ENCODE measurements around the gene PITPNM3. TPM values are rescaled to one million over a fixed set of nuclear protein-coding genes. Genes with fewer than 3 reads are reported as not detected.

Gene PITPNM3
- total and polyA plus RNA-seq, 2 donors (not counting 1 experiment from before 2014, with no cell fraction given), result 0.99 to 1.1 TPM

DNA sequence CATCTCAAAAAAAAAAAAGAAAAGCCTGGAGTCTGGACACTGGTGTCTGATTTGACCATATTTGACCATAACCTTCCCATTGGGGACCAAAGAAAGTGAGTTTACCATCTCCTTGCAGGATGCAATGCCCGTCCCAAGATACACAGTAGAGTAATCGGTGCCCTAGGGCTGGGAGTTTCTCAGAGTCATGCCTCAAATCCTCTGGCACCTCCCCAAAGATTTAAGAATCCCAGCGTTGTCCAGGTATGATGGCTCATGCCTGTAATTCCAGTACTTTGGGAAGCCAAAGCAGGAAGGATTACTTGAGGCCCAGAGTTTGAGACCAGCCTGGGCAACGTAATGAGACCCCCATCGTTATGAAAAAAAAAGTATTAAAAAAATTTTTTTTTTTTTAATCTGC is 5.0 kb downstream of the PITPNM3 start:
- H3K4me1 ChIP-seq (ENCODE audit: control insufficient read depth, extremely low read depth, insufficient read depth, low read length), result no peaks in the 10 kb centered on the region
- H3K9me3 ChIP-seq (ENCODE audit: control insufficient read depth, insufficient read depth, low read depth, low read length), result no peaks in the 10 kb centered on the region
- no peak overlapping the region for H3K4me2 ChIP-seq (ENCODE audit: extremely low read depth, insufficient read depth, low read length)
- TF ChIP-seq EZH2 (IDR thresholded peaks at IDR 0.05; ENCODE audit: low read length, missing control alignments), result no peak
- TF ChIP-seq, protein P1, sequence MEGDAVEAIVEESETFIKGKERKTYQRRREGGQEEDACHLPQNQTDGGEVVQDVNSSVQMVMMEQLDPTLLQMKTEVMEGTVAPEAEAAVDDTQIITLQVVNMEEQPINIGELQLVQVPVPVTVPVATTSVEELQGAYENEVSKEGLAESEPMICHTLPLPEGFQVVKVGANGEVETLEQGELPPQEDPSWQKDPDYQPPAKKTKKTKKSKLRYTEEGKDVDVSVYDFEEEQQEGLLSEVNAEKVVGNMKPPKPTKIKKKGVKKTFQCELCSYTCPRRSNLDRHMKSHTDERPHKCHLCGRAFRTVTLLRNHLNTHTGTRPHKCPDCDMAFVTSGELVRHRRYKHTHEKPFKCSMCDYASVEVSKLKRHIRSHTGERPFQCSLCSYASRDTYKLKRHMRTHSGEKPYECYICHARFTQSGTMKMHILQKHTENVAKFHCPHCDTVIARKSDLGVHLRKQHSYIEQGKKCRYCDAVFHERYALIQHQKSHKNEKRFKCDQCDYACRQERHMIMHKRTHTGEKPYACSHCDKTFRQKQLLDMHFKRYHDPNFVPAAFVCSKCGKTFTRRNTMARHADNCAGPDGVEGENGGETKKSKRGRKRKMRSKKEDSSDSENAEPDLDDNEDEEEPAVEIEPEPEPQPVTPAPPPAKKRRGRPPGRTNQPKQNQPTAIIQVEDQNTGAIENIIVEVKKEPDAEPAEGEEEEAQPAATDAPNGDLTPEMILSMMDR (conservative IDR thresholded peaks at IDR 0.05 in 1 of 2, IDR thresholded peaks at IDR 0.05 in 1 of 2; ENCODE audit: low read depth in 1 of 2, low read length in 2 of 2), result no peak
- H2AFZ ChIP-seq (ENCODE audit: low read length), result no peak overlapping the region
- H3K79me2 ChIP-seq (ENCODE audit: control insufficient read depth, insufficient read depth, low read length), result no peaks in the 10 kb centered on the region
- peaks cover 28% of the 10 kb centered on the region for H3K27me3 ChIP-seq (ENCODE audit: control insufficient read depth, insufficient read depth, low read length)
- DNase-seq (ENCODE audit: low read depth in 2 of 2), result no peak
- H3K4me3 ChIP-seq (replicated peaks in 1 of 4; ENCODE audit: control extremely low read depth in 1 of 4, insufficient read depth in 1 of 4, low read depth in 3 of 4, low read length in 4 of 4), result no peak overlapping the region
- no peak overlapping the region for H3K9ac ChIP-seq (ENCODE audit: insufficient read depth, low read length)
- no peaks in the 10 kb centered on the region for H3K36me3 ChIP-seq (ENCODE audit: control insufficient read depth, insufficient read depth, low read length)
- no peak overlapping the region for H3K27ac ChIP-seq (ENCODE audit: insufficient read depth, low read length)
- no peaks in the 10 kb centered on the region for H4K20me1 ChIP-seq (ENCODE audit: control insufficient read depth, extremely low read depth, insufficient read depth, low read length)

DNA sequence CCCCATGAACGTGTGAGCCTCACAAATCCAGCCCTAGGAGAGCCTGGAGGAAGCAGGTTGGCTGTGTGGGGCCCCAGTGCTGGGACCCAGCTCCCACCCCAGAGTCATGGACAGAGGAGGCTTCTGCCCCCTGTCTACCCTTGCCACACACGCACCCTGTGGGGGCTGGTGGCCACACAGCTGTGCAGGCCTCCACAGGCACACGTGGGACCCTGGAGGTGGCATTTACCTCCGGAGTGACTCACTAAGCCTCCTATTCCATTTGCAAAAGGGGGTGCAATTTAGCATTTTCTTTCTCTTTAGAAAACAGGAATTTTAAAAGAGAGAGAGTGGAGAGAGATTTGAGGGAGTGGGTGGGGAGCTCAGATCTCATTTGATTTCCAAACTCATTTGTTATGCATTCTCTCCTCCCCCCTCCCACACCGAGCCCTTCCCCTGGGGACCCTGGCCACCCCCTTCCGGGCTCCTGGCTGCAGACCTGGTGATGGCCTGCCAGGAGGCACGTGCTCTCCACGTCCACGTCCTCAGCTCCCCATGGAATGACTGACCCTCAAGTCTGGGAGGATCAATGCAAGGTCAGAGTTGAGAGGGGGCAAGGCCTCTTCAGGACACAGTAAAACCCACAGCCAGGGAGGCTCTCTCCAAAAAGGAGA is 6.8 kb downstream of the PITPNM3 start:
- Histone ChIP-seq H3K27ac (ENCODE audit: insufficient read depth, low read length) (no peak overlapping the region), H3K4me2 (ENCODE audit: extremely low read depth, insufficient read depth, low read length) (no peak overlapping the region), H3K36me3 (ENCODE audit: control insufficient read depth, insufficient read depth, low read length) (no peaks in the 10 kb centered on the region), H3K9ac (ENCODE audit: insufficient read depth, low read length) (no peak overlapping the region), H3K9me3 (ENCODE audit: control insufficient read depth, insufficient read depth, low read depth, low read length) (no peaks in the 10 kb centered on the region), H3K79me2 (ENCODE audit: control insufficient read depth, insufficient read depth, low read length) (no peaks in the 10 kb centered on the region), H2AFZ (ENCODE audit: low read length) (no peak overlapping the region), H3K27me3 (ENCODE audit: control insufficient read depth, insufficient read depth, low read length) (peaks cover 15% of the 10 kb centered on the region), H3K4me1 (ENCODE audit: control insufficient read depth, extremely low read depth, insufficient read depth, low read length) (no peaks in the 10 kb centered on the region), H3K4me3 (replicated peaks in 1 of 4; ENCODE audit: control extremely low read depth in 1 of 4, insufficient read depth in 1 of 4, low read depth in 3 of 4, low read length in 4 of 4) (no peak overlapping the region), H4K20me1 (ENCODE audit: control insufficient read depth, extremely low read depth, insufficient read depth, low read length) (no peaks in the 10 kb centered on the region)
- DNase-seq (ENCODE audit: low read depth in 2 of 2), result no peak
- TF ChIP-seq, protein P1 (conservative IDR thresholded peaks at IDR 0.05 in 1 of 2, IDR thresholded peaks at IDR 0.05 in 1 of 2; ENCODE audit: low read depth in 1 of 2, low read length in 2 of 2), result no peak
- no peak for TF ChIP-seq EZH2 (IDR thresholded peaks at IDR 0.05; ENCODE audit: low read length, missing control alignments)

DNA sequence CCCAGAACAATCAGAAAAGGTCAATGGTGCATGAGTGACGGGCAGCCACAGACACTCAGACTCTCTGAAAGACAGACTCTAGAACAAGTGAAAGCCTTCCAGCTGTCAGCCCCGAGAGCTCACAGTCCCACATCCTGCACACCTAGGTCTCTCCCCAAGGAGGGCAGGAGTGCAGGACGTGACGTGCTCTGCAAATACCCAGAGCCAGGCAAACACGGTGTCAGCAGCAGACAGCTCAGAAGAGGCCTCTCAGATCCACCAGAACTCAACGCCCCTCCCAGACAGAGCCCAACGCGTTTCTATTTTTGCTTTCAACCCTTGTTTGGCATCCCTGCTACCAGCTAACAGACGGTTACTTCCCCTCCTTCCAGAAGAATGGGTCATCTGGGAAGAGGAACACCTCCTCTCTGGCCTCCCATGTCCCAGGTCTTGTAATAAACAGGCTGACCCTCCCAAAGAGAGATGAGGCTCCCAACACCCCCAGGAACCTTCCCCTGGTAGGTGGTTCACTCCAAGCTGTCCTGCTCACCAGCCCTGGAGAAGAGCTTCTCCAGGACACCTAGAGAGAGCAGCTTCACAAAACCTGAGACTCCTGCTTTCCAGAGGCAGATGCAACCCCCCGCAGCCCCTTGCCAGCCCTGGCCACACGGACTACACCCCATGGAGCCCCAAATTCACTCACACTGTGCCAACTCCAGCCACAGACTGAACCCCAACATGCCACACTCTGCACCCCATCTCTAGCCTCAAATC is 7.6 kb downstream of the PITPNM3 start:
- Histone ChIP-seq H3K27ac (ENCODE audit: insufficient read depth, low read length) (no peak overlapping the region), H4K20me1 (ENCODE audit: control insufficient read depth, extremely low read depth, insufficient read depth, low read length) (no peaks in the 10 kb centered on the region), H3K9ac (ENCODE audit: insufficient read depth, low read length) (no peak overlapping the region), H3K9me3 (ENCODE audit: control insufficient read depth, insufficient read depth, low read depth, low read length) (no peaks in the 10 kb centered on the region), H3K4me3 (replicated peaks in 1 of 4; ENCODE audit: control extremely low read depth in 1 of 4, insufficient read depth in 1 of 4, low read depth in 3 of 4, low read length in 4 of 4) (no peak overlapping the region), H3K79me2 (ENCODE audit: control insufficient read depth, insufficient read depth, low read length) (no peaks in the 10 kb centered on the region), H3K4me2 (ENCODE audit: extremely low read depth, insufficient read depth, low read length) (no peak overlapping the region), H3K27me3 (ENCODE audit: control insufficient read depth, insufficient read depth, low read length) (peaks cover 7% of the 10 kb centered on the region), H3K36me3 (ENCODE audit: control insufficient read depth, insufficient read depth, low read length) (no peaks in the 10 kb centered on the region), H2AFZ (ENCODE audit: low read length) (no peak overlapping the region), H3K4me1 (ENCODE audit: control insufficient read depth, extremely low read depth, insufficient read depth, low read length) (no peaks in the 10 kb centered on the region)
- TF ChIP-seq, protein P1 (conservative IDR thresholded peaks at IDR 0.05 in 1 of 2, IDR thresholded peaks at IDR 0.05 in 1 of 2; ENCODE audit: low read depth in 1 of 2, low read length in 2 of 2), result no peak
- TF ChIP-seq EZH2 (IDR thresholded peaks at IDR 0.05; ENCODE audit: low read length, missing control alignments), result no peak
- no peak for DNase-seq (ENCODE audit: low read depth in 2 of 2)

Measured in fibroblast of lung (primary cell).